Suppressor macrophage treated with lipopolysaccharide for 4 hours (primary cell): ENCODE measurements around the gene CBX1.
A peak's percentile ranks its signal among the peaks of the same experiment; 100 is the strongest.
"Not testable (repeated sequence)": the region's sequence is repeated elsewhere in the genome, so short reads cannot be mapped to it uniquely, and the experiment has no call there.

Experiments used
- DNase-seq: peaks from one replicate; pipeline ENCODE4 v3.0.0-alpha.2; 2020

CBX1 gene

DNA sequence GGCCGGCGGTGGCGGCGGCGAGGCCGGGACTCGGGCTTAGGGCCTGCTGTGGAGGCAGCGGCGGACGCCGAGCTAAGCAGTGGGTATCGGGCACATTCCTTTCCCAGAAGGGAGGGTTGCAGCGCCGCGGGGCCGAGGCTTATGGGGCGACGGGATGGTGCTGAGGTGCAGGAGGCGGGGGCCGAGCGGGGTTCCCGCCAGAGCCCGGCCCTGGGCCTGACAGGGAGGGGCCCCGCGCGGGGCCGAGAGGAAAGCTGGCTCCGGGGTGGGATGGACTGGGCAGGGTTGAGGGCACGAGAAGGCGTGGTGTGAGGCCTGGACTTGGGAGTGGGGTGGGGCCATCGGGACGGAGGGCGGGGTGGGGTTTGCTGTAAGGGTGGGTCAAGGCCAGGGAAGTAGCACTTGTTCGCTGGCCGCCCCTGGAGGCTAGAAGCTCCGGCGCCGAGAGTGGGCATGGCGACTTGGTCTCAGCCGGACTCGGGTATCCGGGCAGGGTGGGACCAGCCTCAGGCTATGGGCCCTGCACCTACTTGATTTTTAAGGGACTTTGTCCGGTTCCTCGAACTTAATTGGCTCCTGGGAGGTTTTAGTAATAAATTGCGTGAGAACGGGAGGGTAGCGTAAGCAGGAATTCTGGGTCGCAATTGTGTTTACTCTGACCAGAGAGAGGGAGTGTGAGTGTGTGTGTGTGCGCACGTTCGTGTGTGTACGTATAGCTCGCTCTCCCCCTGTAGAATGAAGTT lies 52.7 kb downstream of the CBX1 start:
- DNase-seq: peak; percentile 94

DNA sequence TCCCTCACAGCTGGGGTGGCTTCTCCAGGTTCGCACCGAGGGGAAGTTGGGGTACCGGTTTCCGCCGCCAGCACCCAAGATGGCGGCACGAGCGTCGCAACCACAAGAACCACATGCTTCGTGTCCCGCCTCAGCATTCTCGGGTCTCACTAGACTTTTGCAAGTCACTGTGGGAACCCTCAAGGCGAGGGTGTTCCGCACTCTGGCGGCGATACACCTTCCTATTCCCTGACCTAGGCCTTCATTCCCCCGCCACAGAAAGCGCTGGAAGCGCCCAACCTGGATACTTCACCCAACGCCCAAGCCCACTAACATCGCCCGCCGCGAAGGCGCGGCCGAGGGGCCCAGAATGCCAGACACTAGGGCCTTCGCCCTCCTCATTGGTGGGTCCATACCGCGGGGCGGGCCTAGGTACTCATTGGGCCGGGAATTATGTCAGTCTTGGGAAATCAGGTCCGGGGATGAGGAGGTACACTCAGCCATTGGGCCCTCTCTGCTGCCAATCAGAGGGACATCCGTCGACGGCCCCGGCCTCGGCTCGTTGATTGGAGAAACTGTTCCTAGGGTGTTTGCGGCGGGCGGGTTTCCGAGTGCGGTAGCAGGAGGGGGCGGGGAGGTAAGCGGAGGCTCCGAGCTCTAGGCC lies 53.4 kb downstream of the CBX1 start, which contains the start of gene NFE2L1:
NFE2L1 (plus strand) TSS at position 619 of the 643 bp plus-strand sequence. CDS start 2,760 bp downstream, outside the sequence.
- DNase-seq: peak; percentile 100

DNA sequence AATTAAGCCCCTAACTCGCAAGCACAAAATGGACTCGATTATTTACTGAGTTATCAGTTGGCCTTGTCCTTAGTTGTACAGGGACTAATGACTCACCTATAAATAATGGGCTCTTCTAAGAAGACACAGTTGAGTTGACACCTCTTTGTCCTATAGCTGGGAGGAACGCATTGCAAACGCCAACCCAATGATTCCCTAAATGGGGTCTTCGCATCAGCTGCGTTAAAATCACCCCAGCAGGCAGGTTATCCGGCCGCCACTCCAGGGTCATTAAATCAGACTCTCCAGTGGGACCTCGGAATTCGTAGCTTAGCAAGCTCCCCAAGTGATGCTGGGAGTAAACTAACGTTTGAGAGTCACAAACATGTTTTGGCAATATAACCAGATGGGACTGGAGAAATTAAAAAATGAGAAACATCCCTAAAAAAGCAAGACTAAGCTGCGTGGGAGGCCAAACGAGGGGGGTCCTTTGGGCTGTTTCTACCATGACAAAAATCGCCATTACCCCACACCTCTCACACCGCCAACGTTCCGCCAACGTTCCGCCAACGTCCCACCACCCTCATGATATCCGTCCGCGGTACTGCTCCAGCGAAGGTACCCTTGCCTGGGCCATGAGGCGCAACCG lies 54.1 kb downstream of the CBX1 start:
- no peak for DNase-seq

DNA sequence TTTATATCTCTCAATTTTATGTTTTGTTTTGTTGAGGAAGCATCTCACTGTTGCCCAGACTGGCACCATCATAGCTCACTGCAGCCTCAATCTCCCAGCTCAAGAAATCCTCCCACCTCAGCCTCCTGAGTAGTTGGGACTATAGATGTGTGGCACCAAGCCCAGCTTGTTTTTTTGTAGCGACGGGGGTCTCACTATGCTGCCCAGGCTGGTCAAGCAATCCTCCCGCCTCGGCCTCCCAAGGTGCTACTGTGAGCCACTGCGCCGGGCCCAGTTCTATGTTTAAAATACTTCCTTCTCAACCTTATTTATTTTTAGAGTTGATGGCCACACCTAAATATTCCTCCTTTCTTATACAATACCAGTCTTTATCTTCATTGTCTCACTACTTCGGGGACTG lies 55.0 kb downstream of the CBX1 start:
- no peak for DNase-seq

DNA sequence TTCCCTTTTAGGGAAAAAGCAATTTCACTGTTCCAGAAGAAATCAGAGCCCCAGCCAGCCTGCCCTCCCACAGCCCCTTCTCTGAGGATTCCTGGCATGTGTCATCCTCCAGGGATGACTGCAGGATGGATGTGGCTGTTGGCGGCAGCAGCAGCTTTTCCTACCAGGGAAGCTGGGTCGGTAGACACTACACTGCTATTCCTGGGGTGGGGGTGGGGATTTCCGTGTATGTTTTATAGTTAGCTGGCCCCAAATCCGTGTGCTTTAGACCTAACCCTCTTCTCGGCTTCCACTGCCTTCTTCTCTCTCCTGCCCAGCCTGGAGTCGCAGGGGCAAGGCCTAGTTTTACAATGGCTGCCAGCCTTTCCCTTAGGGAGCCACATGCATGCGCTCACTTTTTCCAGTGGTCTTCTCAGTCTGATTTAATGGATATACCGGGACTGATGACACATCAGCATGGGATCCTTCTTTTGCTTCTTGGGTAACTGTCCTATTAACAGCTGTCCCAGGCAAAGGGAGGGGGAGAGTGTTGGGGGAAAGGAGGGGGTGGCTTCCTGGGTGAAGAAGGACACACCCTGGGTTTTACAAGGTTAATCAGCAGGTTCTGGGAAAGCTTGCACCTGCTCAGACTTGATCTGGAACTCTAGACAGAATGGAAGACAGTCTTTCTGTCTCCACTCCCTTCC lies 55.8 kb downstream of the CBX1 start:
- DNase-seq: peak; percentile 27

DNA sequence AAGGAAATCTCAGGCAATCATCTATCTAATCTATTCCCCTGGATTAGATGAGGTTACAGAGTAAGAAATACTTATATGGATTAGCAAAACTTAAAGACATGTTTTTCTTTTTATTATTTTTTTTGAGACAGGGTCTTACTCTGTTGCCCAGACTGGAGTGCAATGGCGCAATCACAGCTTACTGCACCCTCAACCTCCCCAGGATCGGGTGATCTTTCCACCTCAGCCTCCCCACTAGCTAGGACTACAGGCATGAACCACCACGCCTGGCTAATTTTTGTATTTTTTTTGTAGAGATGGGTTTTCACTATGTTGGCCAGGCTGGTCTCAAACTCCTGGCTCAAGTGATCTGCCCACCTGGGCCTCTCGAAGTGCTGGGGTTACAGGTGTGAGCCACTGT lies 56.4 kb downstream of the CBX1 start:
- DNase-seq: no peak

DNA sequence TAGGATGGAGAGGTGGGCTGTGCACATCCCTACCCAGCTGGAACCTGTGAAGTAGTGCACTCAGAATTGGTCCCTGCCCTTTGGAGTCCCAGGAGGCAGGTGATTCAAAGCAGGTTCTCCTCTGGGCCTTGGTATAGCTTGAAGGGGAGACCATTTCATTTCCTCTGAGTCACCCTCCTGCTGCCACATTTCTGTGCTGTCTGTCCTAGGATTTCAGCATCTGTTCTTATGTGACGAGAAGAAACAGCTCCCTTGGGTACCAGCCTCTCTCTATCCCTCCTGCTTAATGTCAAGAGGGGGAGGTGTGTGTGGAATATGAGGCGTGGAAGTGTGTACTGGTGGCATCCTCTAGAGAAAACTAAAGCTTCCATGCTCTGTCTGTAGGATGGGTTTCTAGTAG lies 58.1 kb downstream of the CBX1 start:
- DNase-seq: no peak

DNA sequence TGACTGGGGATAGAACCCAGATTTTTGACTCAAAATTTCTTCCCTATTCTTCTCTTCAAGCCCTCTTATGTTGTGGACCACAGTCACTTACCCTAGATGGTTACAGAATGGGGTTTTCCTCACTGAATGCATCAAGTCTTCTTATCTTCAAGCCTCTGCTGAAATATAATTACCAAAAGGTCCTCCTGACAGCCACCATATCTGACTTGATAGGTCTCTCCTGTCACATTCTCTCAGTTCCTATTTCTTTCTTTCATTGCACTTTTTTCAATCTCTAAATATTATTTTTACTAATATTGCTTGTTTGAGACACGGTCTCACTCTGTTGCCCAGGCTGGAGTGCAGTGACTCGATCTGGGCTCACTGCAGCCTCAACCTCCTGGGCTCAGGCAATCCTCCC lies 62.6 kb downstream of the CBX1 start:
- no peak for DNase-seq

DNA sequence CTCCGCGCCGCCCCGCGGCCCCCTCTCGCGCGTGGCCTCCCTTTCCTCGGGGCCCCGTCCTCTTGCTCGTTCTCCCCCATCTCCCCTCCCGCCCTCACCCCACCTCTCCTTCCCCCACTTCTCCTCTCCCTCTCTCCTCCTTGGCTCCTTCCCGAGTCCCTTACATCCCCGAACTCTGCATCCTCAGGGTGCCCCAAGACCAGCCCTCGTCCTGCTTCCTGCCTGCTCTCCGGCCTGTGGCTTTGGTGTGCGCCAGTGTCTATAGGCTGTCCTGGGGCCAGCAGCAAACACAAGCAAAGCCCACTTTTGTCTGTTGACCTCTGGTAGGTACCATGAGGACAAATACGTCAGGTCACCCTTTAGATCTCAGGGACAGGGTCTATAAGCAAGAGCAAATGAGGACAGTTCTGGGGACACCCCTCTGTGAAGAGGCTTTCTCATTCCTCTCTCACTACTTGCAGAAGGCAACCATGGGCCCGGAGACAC lies 63.4 kb downstream of the CBX1 start:
- DNase-seq: no peak

DNA sequence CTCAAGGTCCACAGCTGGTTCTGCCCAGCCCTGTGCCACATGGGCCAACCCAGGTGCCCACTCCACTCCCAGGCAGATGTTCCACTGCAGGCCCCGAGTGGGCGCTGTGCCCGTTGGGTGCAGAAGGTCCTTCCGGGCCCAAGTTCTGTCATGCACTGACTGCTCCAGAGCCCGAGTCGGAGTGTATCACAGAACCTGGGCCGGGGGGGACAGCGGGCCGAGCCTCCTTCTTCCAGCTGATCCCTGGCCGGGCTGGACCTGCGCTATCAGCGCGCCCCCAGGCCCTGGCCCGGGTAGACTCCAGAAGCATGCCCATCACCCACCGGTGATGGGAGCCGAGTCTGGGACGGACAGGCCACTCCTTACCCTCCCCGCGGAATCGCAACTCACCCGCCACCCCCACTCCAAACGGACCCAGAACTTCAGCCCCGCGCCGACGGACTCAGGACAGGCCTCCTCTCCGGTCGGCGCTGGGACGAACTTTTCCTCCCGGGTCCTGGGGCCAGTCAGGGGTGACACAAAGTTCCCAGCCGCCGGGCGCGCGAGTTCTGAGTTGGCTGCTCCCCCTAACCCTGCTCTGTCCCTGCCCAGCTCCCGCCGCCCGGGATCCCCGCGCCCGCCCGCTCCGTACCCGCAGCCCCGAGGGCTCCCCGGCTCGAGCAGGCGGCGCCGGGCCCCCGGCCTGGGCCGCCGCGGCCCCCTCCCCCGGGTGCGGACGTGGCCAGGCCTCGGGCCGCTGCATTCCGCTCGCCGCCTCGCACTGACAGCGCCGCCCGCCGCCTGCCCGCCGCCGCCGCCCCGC lies 64.0 kb downstream of the CBX1 start, which contains the start of gene COPZ2:
COPZ2 (minus strand) TSS at position 762 of the 802 bp plus-strand sequence; CDS start at position 742, 20 bp downstream.
- peak; percentile 61 for DNase-seq

DNA sequence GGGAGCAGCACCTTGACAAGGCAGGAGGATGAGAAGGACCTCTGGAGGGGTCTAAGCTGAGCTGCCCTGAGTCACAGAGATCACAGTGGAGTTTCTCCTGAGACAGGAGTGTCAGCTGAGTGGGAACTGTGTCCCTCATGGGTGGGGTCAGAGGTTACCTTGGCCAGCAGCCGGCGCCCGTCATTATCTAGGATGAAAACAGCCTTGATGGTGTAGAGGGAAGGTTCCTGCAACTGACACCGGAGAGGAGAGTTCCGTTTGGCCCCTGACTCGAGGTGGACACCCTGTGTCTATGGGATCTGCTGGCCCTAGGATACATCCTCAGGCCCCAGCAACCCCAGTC lies 64.6 kb downstream of the CBX1 start:
- DNase-seq: no peak

DNA sequence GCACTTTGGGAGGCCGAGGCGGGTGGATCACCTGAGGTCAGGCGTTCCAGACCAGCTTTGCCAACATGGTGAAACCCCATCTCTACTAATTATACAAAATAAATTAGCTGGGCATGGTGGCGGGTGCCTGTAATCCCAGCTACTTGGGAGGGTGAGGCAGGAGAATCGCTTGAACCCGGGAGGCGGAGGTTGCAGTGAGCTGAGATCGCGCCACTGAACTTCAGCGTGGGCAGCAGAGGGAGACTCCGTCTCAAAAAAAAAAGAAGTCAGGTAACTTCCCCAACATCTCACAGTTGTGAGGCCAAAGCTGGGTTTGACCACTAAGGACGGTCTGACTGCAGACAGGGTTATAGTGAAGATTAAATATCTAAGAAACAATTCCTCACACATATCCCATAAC lies 66.5 kb downstream of the CBX1 start:
- DNase-seq: not testable (repeated sequence)

DNA sequence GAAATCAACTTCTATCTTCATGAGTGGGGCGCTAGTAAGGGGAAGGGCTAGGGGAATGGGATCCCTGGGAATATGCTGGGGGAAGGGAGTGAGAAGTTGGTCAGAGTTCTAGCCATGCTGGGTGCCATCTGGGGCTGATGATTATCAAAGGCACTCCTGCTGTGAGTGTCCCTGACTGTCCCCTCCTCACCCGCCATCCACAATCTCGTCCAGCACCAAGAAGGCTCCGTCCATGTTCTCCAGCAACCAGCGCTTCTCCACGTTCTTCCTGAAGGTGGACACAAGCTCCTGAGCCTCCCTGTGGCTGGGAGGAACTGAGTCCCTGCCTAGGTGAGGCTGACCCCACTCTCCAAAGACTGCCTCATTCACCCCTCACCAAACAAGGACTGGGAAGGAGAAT lies 69.3 kb downstream of the CBX1 start:
- DNase-seq: no peak

DNA sequence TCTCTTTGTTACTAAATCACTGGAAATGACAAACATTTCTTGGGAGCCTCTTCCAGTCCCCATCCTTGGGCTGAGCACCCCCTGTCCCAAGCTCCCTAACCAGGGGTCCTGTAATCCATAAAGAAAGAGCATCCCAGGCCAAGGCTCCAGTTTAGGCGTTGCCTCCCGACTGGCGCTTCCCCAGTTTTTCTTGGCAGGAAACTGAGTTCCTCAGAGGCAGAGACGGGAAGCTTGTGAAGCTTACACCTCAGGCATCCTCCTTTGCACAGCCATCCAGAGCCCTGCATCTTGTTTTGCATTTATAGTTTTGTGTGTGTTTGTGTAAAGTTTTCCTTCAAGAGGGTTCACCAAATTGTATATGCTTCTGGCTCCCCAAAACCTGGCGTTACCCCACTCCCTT lies 70.7 kb downstream of the CBX1 start:
- no peak for DNase-seq

DNA sequence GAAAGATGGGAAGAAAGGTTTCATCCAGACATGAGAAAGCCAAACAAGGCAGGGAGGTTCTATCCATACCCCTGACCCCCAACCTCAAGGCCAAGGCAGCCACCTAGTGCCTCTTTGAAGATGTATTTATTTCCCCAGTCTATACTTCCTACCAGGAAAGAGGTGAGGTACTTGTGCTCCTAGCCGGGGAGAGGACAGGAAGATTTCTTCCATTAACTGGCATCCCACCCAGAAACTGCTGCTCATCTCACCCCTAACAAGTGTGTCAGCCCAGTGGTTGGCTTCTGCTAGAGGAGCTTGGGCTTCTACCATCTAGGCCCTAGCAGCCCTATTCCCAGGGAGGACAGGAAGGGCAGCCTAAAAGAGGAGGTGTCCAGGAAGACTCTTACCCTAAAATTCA lies 72.5 kb downstream of the CBX1 start:
- no peak for DNase-seq

DNA sequence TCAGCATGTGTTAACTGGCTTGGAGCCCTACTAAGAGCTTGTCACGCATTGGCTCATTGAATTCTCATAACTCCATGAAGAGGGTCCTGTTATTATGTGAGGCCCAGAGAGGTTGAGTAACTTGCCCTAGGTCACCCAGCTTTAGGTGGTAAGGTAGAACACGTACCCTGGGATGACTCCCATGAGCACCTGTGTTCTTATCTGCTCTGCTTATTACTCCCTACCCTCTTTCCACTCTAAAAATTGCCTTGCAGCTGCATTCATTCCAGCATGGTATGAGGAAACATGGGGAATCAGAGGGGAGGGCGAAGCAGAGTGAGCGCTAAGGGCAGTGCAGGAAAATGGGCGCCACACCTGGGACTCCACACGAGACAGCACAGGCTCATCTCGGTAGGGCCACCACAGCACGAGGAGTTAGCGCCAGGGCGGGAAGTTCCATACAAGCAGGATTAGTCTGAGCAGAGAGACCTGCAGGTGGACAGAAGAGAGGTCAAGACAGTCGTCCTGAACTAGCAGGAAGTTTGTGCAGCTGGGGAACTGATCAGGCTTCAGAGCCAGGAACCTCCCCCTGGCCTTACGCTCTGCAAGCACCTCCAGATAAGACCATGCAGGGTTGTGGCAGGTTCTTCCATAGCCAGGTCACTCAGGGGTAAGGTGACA lies 73.8 kb downstream of the CBX1 start:
- no peak for DNase-seq

DNA sequence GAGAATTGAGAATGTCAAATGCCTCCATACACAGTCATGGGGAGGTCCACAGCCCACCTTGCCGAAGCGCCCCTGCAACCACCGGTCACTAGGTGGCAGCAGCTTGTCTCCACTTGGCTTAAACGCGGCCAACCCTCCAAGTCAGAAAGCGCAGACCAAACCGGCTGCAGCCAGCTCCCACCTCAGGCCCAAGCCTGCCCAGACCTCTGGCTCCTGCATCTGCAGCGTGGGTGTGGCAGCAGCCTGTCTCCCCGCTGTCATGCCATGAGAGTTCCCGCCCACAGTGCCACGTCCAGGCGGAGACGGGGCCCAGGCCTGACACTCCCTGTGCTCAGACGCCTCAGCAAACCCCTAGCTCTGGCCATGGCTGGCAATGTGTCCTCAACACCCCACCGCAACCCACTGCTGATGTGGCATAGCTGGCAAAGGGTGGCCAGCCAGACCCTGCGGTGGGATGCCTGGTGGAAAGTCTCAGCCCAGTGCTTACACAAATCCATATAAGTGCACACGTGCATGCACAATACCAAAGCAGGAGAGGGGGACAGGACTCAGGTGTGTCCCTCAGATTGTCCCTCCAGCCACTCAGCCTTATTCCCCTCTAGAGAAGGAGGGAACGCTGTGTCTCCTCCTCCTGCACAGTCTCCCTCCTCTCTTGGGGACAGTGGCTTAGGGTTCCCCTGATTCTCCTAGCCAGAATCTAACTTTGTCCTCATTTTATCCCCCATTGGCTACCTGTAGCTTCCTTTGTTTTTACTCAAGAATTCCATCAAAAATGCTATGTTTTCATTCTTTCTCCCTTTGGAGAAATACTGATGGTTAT lies 74.6 kb downstream of the CBX1 start:
- peak; percentile 75 for DNase-seq

DNA sequence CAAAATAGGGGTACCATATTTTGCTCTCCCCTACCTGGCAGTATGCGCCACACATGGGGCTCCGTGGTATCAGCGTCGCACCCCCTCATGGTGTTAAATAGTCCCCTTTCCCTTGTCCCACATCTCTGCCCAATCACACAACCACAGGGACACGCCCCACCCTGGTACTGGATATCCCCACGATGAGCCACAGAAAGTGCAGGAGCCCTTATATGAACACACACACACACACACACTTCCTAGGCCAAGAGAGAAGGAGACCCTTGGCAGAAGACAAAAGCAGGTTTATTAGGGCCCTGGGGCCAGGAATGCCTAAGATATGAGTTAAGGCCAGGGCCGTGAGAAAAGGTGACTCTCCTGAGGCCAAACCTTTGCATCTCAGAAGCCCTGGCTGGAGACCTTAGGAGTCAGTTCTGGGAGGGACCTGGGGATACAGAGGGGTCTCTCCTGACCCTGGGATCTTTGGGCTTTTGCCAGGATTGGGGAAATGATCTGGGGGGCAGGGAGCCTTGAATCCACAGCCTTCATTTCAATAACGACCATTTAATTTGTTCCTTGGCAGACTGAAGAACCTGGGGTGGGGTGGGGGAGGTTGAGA lies 75.3 kb downstream of the CBX1 start:
- no peak for DNase-seq

DNA sequence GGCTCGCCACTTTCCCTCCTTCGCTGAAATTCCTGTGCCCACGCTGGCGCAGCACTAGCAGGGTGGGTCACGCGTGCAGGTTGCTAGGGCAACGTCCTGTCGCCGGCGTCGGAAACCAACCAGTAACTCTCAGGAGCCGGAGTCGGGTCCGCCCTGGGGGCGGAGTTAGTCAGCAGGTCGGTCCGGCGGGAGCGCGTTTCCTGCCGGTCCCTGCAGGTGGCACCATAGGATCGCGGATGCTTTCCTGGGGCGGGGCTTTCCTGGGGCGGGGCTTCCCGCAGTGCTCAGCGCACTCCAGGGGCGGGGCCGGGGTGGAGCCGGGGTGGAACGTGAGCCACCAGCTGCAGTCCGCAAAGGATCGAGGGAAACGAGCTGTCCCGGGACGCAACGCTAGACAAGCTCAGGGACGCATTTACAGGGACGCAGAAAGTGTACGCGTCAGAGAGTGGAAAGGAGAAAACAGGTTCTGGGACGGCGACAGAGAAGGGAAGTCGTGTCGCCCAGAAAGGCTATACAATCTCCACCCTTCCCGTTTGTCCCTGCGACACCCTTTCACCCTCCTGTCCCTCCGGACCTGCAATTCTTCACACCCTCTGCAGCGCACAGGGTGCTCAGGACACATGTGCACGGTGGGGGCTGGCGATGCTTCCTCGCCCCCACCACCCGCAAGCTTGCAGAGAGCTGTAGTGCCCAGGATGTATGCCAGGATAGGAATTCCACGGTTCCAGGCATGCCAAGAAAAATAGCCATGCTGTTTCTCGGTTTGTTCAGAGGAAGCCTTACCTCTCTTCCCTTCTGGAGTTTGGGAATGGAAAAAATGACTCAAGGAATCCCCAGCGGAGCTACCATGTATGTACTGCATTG lies 76.0 kb downstream of the CBX1 start:
- peak; percentile 99 for DNase-seq
